Fibroblast of villous mesenchyme (primary cell): ENCODE data around the gene VEGFA. TPM values are rescaled to one million over a fixed set of nuclear protein-coding genes. Genes with fewer than 3 reads are reported as not detected.

Experiments used
- DNase-seq: peaks from one replicate; pipeline ENCODE4 v3.0.0-alpha.2; 2010; ENCODE audit warnings: low read depth
- H3K4me3 ChIP-seq: 2 replicates; pipeline ENCODE4 v1.5.1; 2011; ENCODE audit warnings: low read depth, mild to moderate bottlenecking, low read length
- CTCF ChIP-seq: IDR thresholded peaks from 2 replicates; pipeline ENCODE4 v1.5.1; 2012; ENCODE audit warnings: low read depth, mild to moderate bottlenecking, low read length; ENCODE audit not compliant: insufficient read depth
- total RNA-seq: library from RNA; depleted of rRNA; stranded (reverse); fragments of >200 nt; gene quantifications from 2 replicates; pipeline ENCODE4 v1.2.3, GENCODE V29; 2012

The VEGFA gene
- total RNA-seq, 1 donor = 84.2 TPM

DNA sequence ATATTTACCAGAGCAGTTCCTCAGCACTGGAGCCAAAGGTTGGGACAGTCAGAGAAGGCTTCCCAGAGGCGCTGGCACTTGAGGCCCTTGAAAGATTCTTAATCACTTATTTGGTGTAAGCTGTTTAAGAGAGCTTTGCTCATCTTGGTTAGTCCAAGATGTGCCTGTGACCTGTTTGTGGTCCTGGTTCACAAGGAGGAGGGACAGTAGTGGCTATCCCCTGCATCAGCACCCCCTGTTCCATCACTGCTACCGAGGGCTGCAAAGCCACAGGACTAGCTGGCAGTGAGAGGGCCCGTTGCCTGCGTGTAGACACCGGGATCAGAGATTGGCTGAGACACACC, 35.7 kb downstream of the VEGFA start:
- no peak for TF ChIP-seq CTCF
- no peak for DNase-seq
- no peak overlapping the region for H3K4me3 ChIP-seq

DNA sequence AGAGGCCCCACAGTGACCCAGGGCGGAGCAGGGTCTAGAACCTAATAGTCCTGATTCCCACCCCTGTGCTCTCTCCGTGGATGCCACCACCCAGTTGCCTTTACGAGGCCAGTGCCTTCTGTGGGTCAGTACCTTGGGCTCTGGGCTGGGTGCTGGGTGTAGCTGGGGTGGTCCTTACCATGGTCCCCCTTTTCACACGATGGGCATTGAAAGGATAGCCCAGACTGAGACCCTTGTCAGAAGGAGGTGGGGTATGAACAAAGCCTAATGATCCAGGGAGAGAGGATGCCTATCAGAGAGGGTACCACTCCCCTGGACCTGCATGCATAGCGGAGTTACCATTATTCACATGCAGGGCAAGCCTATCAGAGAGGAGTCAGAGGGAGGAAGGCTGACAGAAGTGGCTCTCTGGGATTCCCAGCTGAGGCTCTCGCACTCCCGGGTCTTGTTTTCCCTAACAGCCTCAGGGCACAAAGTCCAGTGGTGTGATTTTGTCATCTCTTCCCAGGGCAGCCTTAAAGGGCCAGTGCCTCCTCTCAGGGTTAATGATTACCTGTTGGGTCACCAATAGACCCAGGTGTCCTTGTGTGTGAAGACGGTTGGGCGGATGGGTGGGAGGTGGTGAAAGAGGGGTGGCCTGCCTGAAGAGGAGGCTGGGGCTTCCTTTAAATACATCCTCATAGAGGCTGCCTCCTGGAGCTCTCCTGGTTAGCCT, 36.2 kb downstream of the VEGFA start:
- TF ChIP-seq CTCF = no peak
- DNase-seq = peak; percentile 54
- no peak overlapping the region for H3K4me3 ChIP-seq

DNA sequence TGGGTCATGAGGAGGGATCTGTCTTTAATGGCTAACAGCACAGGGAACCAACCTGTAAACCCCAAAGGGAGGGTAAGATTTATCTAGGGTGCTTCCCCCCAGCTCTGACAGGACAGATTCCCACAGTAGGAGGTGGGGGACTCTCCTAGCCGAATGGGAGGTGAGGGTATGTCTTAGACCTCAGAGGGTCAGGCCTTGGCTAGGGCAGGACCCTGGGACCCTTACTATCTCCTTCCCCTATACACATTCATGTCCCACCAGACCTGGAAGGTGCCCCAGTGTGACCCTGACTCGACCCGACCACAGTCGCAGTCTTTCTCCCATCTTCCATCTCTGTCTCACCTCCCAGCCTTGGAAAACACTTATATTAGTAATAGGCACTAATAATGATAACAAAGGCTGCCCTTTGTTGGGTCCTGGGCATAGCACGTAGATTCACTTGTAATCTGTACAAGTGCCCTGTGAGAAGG, 36.8 kb downstream of the VEGFA start:
- DNase-seq = no peak
- H3K4me3 ChIP-seq = no peak overlapping the region
- TF ChIP-seq CTCF = no peak

DNA sequence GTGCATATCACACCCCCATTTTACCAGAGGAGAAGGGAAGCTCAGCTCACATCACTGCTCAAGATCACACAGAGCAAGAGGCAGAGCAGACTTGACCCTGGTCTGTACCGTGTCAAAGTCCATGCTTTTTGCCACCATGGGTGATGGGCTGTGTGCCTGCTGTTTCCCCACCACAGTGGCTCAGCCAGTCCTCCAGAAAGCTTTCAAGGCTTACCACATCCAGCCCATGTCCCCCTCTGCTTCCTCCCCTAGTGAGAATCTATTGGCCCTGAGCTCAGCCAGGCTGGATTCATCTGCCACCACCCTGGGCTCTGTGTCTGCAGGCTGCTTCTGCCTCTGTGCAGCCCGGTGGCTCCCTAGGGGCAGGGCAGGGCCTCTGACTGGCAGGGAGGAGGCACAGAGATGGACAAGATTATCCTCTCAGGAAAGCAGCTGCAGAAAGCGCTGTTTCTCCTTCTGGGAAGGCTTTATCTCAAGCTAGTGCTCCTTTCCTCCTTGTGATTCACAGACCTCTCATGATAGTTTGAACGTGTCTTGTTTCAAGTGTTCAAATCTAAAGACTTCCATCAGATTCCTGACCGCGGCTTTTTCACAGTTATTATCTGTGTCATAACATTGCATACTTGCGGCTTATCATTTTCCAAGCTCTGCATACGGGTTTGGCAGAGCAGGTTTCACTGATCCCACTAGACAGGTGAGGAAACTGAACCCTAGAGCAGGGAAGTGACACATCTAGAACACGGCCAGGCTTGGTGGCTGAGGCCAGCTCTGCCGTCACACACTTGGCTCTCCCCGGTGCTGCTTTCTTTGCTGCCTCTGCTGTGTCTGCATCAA, 37.4 kb downstream of the VEGFA start:
- peak; percentile 84 for DNase-seq
- H3K4me3 ChIP-seq = no peak overlapping the region
- TF ChIP-seq CTCF = no peak

- no peak for DNase-seq
- no peak for TF ChIP-seq CTCF
- no peak overlapping the region for H3K4me3 ChIP-seq
Measured at GRCh38 chr6:43808412-43808811, 38.4 kb downstream of the VEGFA start.

DNA sequence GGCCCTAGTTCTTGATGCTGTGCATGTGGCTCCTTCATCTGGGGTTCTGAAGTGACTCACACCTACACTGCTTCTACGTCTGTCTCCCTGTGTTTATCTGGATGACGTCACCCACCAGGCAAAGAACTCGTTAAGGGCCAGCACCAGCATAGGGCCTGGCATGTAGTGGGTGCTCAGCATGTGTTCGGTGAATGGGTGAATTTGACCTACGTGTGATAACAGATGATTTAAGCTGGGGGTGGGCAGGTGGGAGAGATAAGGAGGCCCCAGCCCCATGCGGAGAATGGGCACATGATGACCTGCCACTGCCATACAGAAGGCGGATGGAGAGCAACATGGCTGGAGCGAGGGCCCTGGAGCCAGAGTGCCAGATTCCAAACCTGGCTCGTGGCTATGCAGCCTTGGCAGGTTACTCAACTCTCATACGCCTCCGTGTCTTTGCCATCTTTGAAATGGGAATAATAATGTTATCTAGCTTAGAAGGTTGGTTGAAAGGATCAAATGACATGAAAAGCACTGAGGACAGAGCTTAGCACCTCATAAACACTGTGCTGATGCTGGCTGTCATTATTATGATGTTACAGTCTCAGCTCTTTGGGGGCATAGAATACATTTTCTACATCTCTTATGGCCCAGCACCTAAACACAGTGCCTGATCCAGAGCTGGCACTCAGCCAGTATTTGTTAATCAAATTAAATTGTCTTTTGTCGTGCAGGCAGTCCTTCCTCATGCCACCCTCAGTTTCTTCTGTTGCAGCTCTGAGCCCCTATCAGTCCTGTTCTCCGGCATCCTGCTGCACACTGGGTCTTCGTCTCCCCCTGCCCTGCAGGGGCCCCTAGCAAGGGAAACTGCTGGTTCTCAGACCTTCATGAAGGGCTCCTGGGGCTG, 39.6 kb downstream of the VEGFA start:
- no peak overlapping the region for H3K4me3 ChIP-seq
- peak; percentile 91 for DNase-seq
- no peak for TF ChIP-seq CTCF
